Prostate gland (tissue), 2 donors: ENCODE measurements around the gene LGI4. TPM values are rescaled to one million over a fixed set of nuclear protein-coding genes. Genes with fewer than 3 reads are reported as not detected.
A peak's percentile ranks its signal among the peaks of the same experiment; 100 is the strongest.

ENCODE experiments used
- DNase-seq: peaks from one replicate; pipeline ENCODE4 v3.0.0-alpha.2; 2019; ENCODE audit warnings: low spot score
- H3K27ac ChIP-seq, 2 donors: fragments of 200-600 bp; sonication (generic); 2 replicates each; pipeline ENCODE4 v1.5.1; 2017 to 2019
- H3K27me3 ChIP-seq: fragments of 200-600 bp; sonication (generic); replicated peaks from 2 replicates; pipeline ENCODE4 v1.5.1; 2019; ENCODE audit not compliant: insufficient read depth
- H3K36me3 ChIP-seq, 2 donors: fragments of 200-600 bp; sonication (generic); 1 replicate in 1 of 2; 2 replicates in 1 of 2; pipeline versions ENCODE4 v1.5.1 to v1.8.1; 2017 to 2019
- H3K4me1 ChIP-seq: fragments of 200-600 bp; sonication (generic); replicated peaks from 2 replicates; pipeline ENCODE4 v1.5.1; 2019
- H3K4me3 ChIP-seq, 2 donors: fragments of 200-600 bp; sonication (generic); 2 replicates each; pipeline ENCODE4 v1.5.1; 2017 to 2019
- H3K9me3 ChIP-seq: fragments of 200-600 bp; sonication (generic); 2 replicates; pipeline ENCODE4 v1.5.1; 2017
- POLR2A ChIP-seq: fragments of 450-650 bp; IDR thresholded peaks from one replicate; pipeline ENCODE4 v1.6.1; 2016; ENCODE audit warnings: antibody characterized with exemption, mild to moderate bottlenecking
- POLR2AphosphoS5 ChIP-seq: sonication (generic); formaldehyde crosslinking; IDR thresholded peaks from one replicate; pipeline ENCODE4 v1.6.1; 2017; ENCODE audit warnings: antibody characterized with exemption
- WGBS: methylation state at CpG from one replicate; pipeline ENCODE4 v1.1.5; 2018; 5-methylcytosine and 5-hydroxymethylcytosine counted together
- intact Hi-C: fragments of 100-400 bp; cut with DNase I; formaldehyde crosslinking; loops from one replicate; pipeline ENCODE4 v1.14.2; 2022
- total RNA-seq, 2 donors: library from RNA; depleted of rRNA; stranded (reverse); fragments of >200 nt; gene quantifications; one replicate each; pipeline ENCODE4 v1.1.0, GENCODE V29; 2016
- TF ChIP-seq, protein P1 (sequence below), 4 experiments: fragments of 200-600 bp in 2 of 4; fragments of 450-650 bp in 2 of 4; sonication (generic) in 2 of 4; IDR thresholded peaks; 1 replicate in 3 of 4; 2 replicates in 1 of 4; pipeline ENCODE4 v1.5.1; 2016 to 2019; ENCODE audit warnings: antibody characterized with exemption in 4 of 4, mild to moderate bottlenecking in 2 of 4, moderate library complexity in 2 of 4

Gene LGI4
- total RNA-seq, 2 donors from 2014 or later: 9.1 to 16.3 TPM

DNA sequence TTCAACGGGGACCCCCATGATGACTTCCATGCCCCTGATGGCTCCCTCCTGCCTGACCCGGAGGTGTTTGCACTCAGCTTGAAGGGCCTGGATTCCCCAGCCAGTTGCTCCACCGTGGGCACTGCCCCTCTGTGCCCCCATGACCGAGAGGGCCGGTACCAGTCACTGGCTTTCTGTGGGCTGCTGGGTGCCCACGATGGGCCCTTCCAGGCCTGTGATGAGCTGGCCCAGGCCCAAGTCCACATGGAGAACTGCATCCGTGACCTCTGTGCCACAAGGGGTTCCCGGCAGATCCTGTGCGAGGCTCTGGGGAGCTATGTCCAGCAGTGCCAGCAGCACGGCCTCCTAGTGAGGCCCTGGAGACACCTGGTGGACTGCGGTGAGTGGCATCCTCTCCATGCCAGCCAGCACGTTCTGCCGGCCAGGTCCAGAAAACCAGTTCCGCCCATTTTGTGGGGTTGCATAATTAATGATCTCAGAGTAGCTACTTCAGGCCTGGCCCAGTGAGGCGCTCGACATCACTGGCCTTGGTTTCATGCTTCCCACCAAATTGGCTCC is 54.2 kb downstream of the LGI4 start:
- no peaks in the 10 kb centered on the region for H3K27me3 ChIP-seq
- no peak overlapping the region for H3K4me3 ChIP-seq
- H3K9me3 ChIP-seq: no peaks in the 10 kb centered on the region
- no peak for DNase-seq
- no peaks in the 10 kb centered on the region for H3K36me3 ChIP-seq
- intact Hi-C loops: loop anchor here (10.0 kb wide), 1 partner anchor 106 kb away; no protein-coding TSS in a partner anchor
- WGBS: 84% methylated on average over 16 of the region's 16 CpGs
- TF ChIP-seq, protein P1, sequence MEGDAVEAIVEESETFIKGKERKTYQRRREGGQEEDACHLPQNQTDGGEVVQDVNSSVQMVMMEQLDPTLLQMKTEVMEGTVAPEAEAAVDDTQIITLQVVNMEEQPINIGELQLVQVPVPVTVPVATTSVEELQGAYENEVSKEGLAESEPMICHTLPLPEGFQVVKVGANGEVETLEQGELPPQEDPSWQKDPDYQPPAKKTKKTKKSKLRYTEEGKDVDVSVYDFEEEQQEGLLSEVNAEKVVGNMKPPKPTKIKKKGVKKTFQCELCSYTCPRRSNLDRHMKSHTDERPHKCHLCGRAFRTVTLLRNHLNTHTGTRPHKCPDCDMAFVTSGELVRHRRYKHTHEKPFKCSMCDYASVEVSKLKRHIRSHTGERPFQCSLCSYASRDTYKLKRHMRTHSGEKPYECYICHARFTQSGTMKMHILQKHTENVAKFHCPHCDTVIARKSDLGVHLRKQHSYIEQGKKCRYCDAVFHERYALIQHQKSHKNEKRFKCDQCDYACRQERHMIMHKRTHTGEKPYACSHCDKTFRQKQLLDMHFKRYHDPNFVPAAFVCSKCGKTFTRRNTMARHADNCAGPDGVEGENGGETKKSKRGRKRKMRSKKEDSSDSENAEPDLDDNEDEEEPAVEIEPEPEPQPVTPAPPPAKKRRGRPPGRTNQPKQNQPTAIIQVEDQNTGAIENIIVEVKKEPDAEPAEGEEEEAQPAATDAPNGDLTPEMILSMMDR (IDR thresholded peaks at IDR 0.05): peak in 1 of 4 experiments; percentile 44
- TF ChIP-seq POLR2A: no peak
- H3K27ac ChIP-seq: no peak overlapping the region
- H3K4me1 ChIP-seq: no peaks in the 10 kb centered on the region

DNA sequence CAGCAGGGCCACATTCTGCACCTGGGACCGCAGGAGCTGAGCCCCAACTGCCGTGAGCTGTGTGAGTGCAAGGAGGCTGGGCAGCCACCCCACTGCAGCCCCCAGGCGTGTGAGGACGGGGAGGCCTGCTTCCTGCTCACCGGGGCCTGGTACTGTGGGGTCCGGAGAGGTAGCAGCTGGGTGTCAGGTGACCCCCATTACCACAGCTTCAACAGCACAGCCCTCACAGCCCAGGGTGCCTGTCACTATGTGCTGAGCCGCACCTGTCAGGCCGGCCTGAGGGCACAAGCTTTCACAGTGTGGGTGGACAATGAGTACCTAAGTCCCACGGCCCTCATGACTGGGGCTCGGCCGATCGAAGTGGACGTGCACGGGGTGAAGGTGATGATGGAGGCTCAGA is 55.0 kb downstream of the LGI4 start:
- Histone ChIP-seq H3K9me3 (no peaks in the 10 kb centered on the region), H3K4me3 (no peak overlapping the region), H3K36me3 (no peaks in the 10 kb centered on the region), H3K4me1 (no peaks in the 10 kb centered on the region), H3K27me3 (no peaks in the 10 kb centered on the region), H3K27ac (no peak overlapping the region)
- intact Hi-C loops: loop anchor here (10.0 kb wide), 1 partner anchor 105 kb away; no protein-coding TSS in a partner anchor
- TF ChIP-seq POLR2A: no peak
- TF ChIP-seq POLR2AphosphoS5: no peak
- TF ChIP-seq, protein P1 (IDR thresholded peaks at IDR 0.05): no peak
- DNase-seq: no peak
- WGBS: 89% methylated on average over 13 of the region's 14 CpGs

DNA sequence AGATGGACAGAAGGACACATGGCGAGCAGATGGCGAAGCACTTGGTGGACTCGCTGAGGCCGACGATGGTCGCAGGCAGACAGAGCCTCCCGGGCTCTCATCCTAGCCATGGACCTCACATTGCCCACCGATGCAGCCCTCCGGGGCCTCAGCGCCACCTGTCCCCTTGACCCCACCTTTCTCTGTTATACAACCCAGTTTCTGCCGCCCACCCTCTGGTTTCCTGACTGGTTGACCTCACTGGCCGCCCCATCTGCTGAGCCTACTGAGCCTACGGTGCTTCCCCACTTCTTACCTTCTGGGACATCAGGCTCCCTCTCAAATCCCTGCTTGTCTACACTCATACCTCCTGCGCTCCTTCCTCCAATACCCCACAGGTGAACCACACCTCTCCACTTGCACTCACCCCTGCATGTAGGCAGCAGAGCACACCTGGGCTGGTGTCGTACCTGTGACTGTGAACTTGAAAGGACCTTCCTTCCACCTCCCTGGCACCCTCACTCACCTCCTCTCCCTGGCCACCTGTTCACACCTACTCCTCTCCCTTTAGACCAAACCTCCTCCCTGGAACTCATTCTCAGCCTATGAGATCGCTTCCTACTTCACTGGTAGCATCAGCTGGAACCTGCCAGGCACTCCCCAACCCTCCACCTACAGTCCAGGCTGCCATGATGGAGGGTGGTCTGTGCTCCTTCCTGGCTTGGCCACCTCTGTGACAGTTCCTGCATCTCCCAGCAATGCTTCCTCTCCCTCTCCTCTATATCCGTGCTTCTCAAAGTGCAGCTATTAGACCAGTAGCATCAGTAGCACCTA is 57.2 kb downstream of the LGI4 start:
- no peaks in the 10 kb centered on the region for H3K9me3 ChIP-seq
- no peaks in the 10 kb centered on the region for H3K36me3 ChIP-seq
- no peak overlapping the region for H3K27ac ChIP-seq
- intact Hi-C loops: no loop called here
- no peaks in the 10 kb centered on the region for H3K27me3 ChIP-seq
- H3K4me3 ChIP-seq: no peak overlapping the region
- no peak for DNase-seq
- H3K4me1 ChIP-seq: no peaks in the 10 kb centered on the region
- WGBS: 87% methylated on average over 17 of the region's 17 CpGs
- TF ChIP-seq, protein P1 (IDR thresholded peaks at IDR 0.05): no peak
- TF ChIP-seq POLR2A (no peak), POLR2AphosphoS5 (no peak)

DNA sequence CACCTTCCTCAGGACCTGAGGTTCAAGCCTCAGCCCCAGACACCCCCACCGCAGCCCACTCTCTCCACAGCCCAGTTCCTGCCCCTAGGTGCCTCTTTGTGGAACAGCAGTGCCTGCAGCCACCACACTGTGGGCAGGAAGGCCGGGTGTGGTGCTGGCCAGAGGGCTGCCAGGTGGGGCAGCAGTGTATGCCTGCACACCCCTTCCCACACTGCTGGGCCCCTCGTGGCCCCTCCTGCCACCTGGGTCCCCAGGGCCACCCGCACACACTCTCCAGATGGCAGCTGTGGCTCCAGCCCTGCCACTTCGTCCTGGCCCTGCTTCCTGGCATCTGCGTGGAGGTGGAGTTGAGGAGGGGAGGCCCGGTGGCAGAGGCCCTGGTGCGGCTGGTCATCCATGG is 58.2 kb downstream of the LGI4 start:
- WGBS: 70% methylated on average over 8 of the region's 8 CpGs
- intact Hi-C loops: no loop called here
- no peak for DNase-seq
- no peaks in the 10 kb centered on the region for H3K9me3 ChIP-seq
- H3K27ac ChIP-seq: no peak overlapping the region
- no peaks in the 10 kb centered on the region for H3K4me1 ChIP-seq
- TF ChIP-seq, protein P1 (IDR thresholded peaks at IDR 0.05): no peak
- no peak for TF ChIP-seq POLR2AphosphoS5
- TF ChIP-seq POLR2A: no peak
- H3K36me3 ChIP-seq: no peaks in the 10 kb centered on the region
- H3K27me3 ChIP-seq: no peaks in the 10 kb centered on the region
- H3K4me3 ChIP-seq: no peak overlapping the region

DNA sequence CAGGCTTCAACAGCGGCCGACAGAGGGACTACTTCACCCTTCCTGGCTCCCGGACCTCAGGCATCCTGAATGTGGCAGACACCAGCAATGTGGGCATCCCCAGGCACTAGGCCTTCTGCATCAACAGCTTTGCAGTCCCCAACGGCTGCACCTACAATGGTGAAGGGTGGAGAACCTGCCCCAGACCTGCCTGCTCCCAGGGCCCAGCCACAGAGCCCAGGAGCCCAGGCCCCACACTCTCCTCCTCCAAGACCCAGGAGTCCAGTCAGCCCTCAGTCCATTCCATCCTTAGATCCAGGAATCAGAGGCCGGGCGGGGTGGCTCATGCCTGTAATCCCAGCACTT is 58.9 kb downstream of the LGI4 start:
- intact Hi-C loops: no loop called here
- H3K9me3 ChIP-seq: no peaks in the 10 kb centered on the region
- WGBS: 85% methylated on average over 6 of the region's 6 CpGs
- H3K4me3 ChIP-seq: no peak overlapping the region
- no peak overlapping the region for H3K27ac ChIP-seq
- no peaks in the 10 kb centered on the region for H3K36me3 ChIP-seq
- H3K27me3 ChIP-seq: no peaks in the 10 kb centered on the region
- TF ChIP-seq POLR2A (no peak), POLR2AphosphoS5 (no peak)
- TF ChIP-seq, protein P1 (IDR thresholded peaks at IDR 0.05): no peak
- DNase-seq: no peak
- H3K4me1 ChIP-seq: no peaks in the 10 kb centered on the region
